Measurements from ENCODE around the gene MBD4. TPM values are rescaled to one million over a fixed set of nuclear protein-coding genes. Genes with fewer than 3 reads are reported as not detected.

The MBD4 gene
- total RNA-seq, 2 donors from 2014 or later = 23.0 to 32.5 TPM

- H3K27ac ChIP-seq = no peak overlapping the region
- no peaks in the 10 kb centered on the region for H3K9me3 ChIP-seq
- no peak for ATAC-seq (ENCODE audit: insufficient number of reproducible peaks, low FRiP score, low read depth)
- no peak overlapping the region for H3K4me3 ChIP-seq
- DNase-seq (ENCODE audit: low spot score) = no peak
- no peaks in the 10 kb centered on the region for H3K27me3 ChIP-seq (replicated peaks; ENCODE audit: insufficient read depth)
- H3K4me1 ChIP-seq (ENCODE audit: control insufficient read depth in 1 of 2, low read depth in 2 of 2) = peaks cover 27 to 33% of the 10 kb centered on the region in 2 donors
- TF ChIP-seq CTCF (IDR thresholded peaks at IDR 0.05) = no peak
- H3K36me3 ChIP-seq = peaks cover 30% of the 10 kb centered on the region
Observed at GRCh38 chr3:129432036-129432435, 7.7 kb downstream of the MBD4 start.

GRCh38 chr3:129429602-129430001 lies 10.1 kb downstream of the MBD4 start:
- Histone ChIP-seq H3K27ac (no peak overlapping the region), H3K4me3 (no peak overlapping the region), H3K4me1 (ENCODE audit: control insufficient read depth in 1 of 2, low read depth in 2 of 2) (peaks cover 6 to 12% of the 10 kb centered on the region in 2 donors), H3K27me3 (replicated peaks; ENCODE audit: insufficient read depth) (no peaks in the 10 kb centered on the region), H3K9me3 (no peaks in the 10 kb centered on the region), H3K36me3 (peaks cover 25% of the 10 kb centered on the region)
- DNase-seq (ENCODE audit: low spot score) = no peak
- ATAC-seq (ENCODE audit: insufficient number of reproducible peaks, low FRiP score, low read depth) = no peak
- TF ChIP-seq CTCF (IDR thresholded peaks at IDR 0.05) = no peak

DNA sequence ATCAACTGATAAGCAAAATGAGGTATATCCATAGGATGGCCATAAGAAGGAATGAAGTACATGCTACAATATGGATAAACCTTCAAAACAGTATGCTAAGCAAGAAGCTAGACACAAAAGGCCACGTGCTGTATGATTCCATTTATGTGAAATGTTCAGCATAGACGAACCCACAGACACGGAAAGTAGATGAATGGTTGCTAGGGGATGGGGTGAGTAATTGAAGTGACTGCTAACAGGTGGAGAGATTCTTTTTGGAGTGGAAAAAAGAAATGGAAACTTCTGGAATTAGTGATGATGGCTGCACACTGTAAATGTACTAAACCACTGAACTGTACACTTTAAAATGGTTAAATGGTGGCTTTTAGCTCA lies 10.7 kb downstream of the MBD4 start:
- no peak for DNase-seq (ENCODE audit: low spot score)
- TF ChIP-seq CTCF (IDR thresholded peaks at IDR 0.05) = no peak
- no peak for ATAC-seq (ENCODE audit: insufficient number of reproducible peaks, low FRiP score, low read depth)
- Histone ChIP-seq H3K27me3 (replicated peaks; ENCODE audit: insufficient read depth) (no peaks in the 10 kb centered on the region), H3K36me3 (peaks cover 25% of the 10 kb centered on the region), H3K27ac (peak overlapping the region; percentile 35 to 52), H3K4me3 (peak overlapping the region; percentile 81), H3K9me3 (no peaks in the 10 kb centered on the region), H3K4me1 (ENCODE audit: control insufficient read depth in 1 of 2, low read depth in 2 of 2) (peaks cover 6 to 11% of the 10 kb centered on the region in 2 donors)

GRCh38 chr3:129428376-129429079 lies 11.2 kb downstream of the MBD4 start, which contains the start of gene EFCAB12:
TSS of gene EFCAB12 (minus strand) at chr3:129428636. CDS start at chr3:129428488, 148 bp downstream.
- TF ChIP-seq CTCF (IDR thresholded peaks at IDR 0.05) = no peak
- Histone ChIP-seq H3K4me3 (peak within 1 kb of the TSS; percentile 81), H3K36me3 (peaks cover 22% of the 10 kb centered on the region), H3K9me3 (no peaks in the 10 kb centered on the region), H3K27me3 (replicated peaks; ENCODE audit: insufficient read depth) (no peaks in the 10 kb centered on the region), H3K27ac (peak within 1 kb of the TSS; percentile 35 to 52), H3K4me1 (ENCODE audit: control insufficient read depth in 1 of 2, low read depth in 2 of 2) (peaks cover 6 to 11% of the 10 kb centered on the region in 2 donors)
- ATAC-seq (ENCODE audit: insufficient number of reproducible peaks, low FRiP score, low read depth) (peak; percentile 96), DNase-seq (ENCODE audit: low spot score) (peak; percentile 83)

DNA sequence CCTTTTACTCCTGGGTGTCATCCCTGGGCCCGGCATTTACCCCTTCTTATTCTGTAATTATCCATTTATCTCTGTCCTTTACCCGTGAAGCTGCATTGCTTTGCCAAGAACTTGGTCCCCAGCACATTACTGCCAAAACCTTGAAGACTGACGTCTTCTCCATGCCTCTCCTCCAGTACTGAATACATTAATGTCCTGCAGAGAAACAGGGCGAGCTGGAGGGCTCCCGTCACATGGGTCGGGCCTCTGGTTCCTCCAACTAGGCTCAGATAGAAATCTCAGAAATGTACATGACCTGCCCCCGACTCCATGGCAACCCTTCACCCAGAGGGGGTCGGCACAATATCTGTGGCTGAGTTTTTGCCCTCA lies 11.8 kb downstream of the MBD4 start:
- no peak overlapping the region for H3K27ac ChIP-seq
- H3K9me3 ChIP-seq = no peaks in the 10 kb centered on the region
- TF ChIP-seq CTCF (IDR thresholded peaks at IDR 0.05) = no peak
- H3K27me3 ChIP-seq (replicated peaks; ENCODE audit: insufficient read depth) = no peaks in the 10 kb centered on the region
- DNase-seq (ENCODE audit: low spot score) = no peak
- H3K36me3 ChIP-seq = peaks cover 17% of the 10 kb centered on the region
- peak overlapping the region; percentile 81 for H3K4me3 ChIP-seq
- H3K4me1 ChIP-seq (ENCODE audit: control insufficient read depth in 1 of 2, low read depth in 2 of 2) = peaks cover 6 to 11% of the 10 kb centered on the region in 2 donors
- ATAC-seq (ENCODE audit: insufficient number of reproducible peaks, low FRiP score, low read depth) = no peak

Data from thoracic aorta (tissue), 2 donors.